Chondrocyte (in vitro differentiated cells): Measurements from ENCODE around the gene MACROH2A1. TPM values are rescaled to one million over a fixed set of nuclear protein-coding genes. Genes with fewer than 3 reads are reported as not detected.
A peak's percentile ranks its signal among the peaks of the same experiment; 100 is the strongest.

Experiments used
- DNase-seq: peaks from one replicate; pipeline ENCODE4 v3.0.0; 2021; ENCODE audit warnings: mixed read lengths, low spot score
- H3K27ac Mint-ChIP-seq: one replicate; pipeline ENCODE4 v1.8.0; 2021; ENCODE audit warnings: mild to moderate bottlenecking, moderate library complexity, mixed read lengths; ENCODE audit not compliant: unreplicated experiment
- H3K27me3 Mint-ChIP-seq: 2 replicates; pipeline ENCODE4 v1.8.0; 2021; ENCODE audit warnings: low read depth, mixed read lengths
- H3K36me3 Mint-ChIP-seq: 2 replicates; pipeline ENCODE4 v1.8.0; 2021; ENCODE audit warnings: low read depth, mixed read lengths
- H3K4me1 Mint-ChIP-seq: 2 replicates; pipeline ENCODE4 v1.8.0; 2021; ENCODE audit warnings: low read depth, mild to moderate bottlenecking, mixed read lengths
- H3K4me3 Mint-ChIP-seq: one replicate; pipeline ENCODE4 v1.8.0; 2021; ENCODE audit warnings: mild to moderate bottlenecking, moderate library complexity, mixed read lengths; ENCODE audit not compliant: unreplicated experiment
- H3K9me3 Mint-ChIP-seq: 2 replicates; pipeline ENCODE4 v1.8.0; 2021; ENCODE audit warnings: low read depth, mixed read lengths
- CTCF ChIP-seq: fragments of 200-600 bp; sonication (generic); IDR thresholded peaks from 2 replicates; pipeline ENCODE4 v1.5.0; 2021; ENCODE audit warnings: antibody characterized with exemption, mild to moderate bottlenecking, moderate library complexity
- long read RNA-seq: library from polyadenylated mRNA; stranded (forward); transcript quantifications from one replicate; pipeline ENCODE4 v2.0.0, GENCODE V29; 2021
- total RNA-seq: library from RNA; stranded (reverse); gene quantifications from 3 replicates; pipeline ENCODE4 v1.2.1, GENCODE V29; 2021

MACROH2A1 gene
- 100 to 142 TPM (median 102 TPM) in 3 replicates for total RNA-seq
- long read RNA-seq, transcript H2AFY-217 (9 exons, 2,789 nt) = minor isoform, 23 of 231 reads
- long read RNA-seq, transcript H2AFY-202 (9 exons, 1,859 nt) = major isoform, 57 of 231 reads
- long read RNA-seq, partial matches to known transcripts = 3 of 231 reads
- long read RNA-seq, other reads (novel, unspliced or antisense) = 148 of 231 reads

- Mint-ChIP-seq H3K9me3 (no peaks in the 10 kb centered on the region), H3K27ac (peak within 1 kb of the TSS; percentile 89), H3K4me1 (peaks cover 51% of the 10 kb centered on the region), H3K36me3 (no peaks in the 10 kb centered on the region), H3K27me3 (no peaks in the 10 kb centered on the region), H3K4me3 (peak within 1 kb of the TSS; percentile 82)
- no peak for DNase-seq
- TF ChIP-seq CTCF = peak; percentile 23
Measured at GRCh38 chr5:135398855-135399793, at the start of gene MACROH2A1. MACROH2A1 (minus strand) TSS chr5:135399231; CDS start chr5:135389093, 10,138 bp downstream.

GRCh38 chr5:135448071-135448739 lies 49.2 kb upstream of the MACROH2A1 start:
- Mint-ChIP-seq H3K27me3 (peaks cover 34% of the 10 kb centered on the region), H3K4me1 (peaks cover under 1% of the 10 kb centered on the region), H3K27ac (no peak overlapping the region), H3K36me3 (no peaks in the 10 kb centered on the region), H3K4me3 (no peak overlapping the region), H3K9me3 (peaks cover 3% of the 10 kb centered on the region)
- no peak for TF ChIP-seq CTCF
- DNase-seq = no peak

DNA sequence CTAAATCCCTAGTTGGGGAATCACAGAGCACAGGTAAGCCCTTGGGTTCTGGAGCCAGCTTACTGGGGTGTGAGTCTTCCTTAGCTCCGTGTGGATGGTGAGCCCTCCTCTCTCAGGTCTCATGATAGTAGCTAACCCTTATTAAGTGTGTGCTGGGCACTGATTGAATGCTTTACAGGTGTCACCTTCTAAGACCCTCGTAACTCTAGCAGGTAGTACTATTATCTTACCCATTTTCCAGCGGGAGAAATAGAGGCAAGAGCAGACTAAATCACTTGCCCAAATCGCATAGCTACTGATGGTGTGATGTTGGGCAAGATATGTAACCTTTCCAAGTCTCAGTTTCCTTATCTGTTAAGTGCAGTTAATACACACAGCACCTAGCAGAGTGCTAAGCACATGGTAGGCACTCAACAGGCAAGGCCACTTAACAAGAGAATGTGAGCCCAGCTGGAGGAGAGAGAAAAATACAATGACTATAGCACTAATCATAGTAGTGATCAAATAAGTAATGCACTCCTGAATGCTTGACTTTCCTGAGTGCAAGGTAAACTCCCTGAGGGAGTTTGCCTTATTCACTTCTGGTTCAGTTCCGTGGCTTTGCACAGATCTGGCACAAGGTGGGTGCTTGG lies 48.4 kb upstream of the MACROH2A1 start, which contains the start of gene DCANP1:
Gene DCANP1, minus strand, starts transcription at position 51 of the 632 bp plus-strand sequence. CDS start 240 bp downstream, outside the sequence.
- Mint-ChIP-seq H3K4me1 (peaks cover 7% of the 10 kb centered on the region), H3K36me3 (no peaks in the 10 kb centered on the region), H3K9me3 (peaks cover 3% of the 10 kb centered on the region), H3K4me3 (no peak within 1 kb of the TSS), H3K27ac (no peak within 1 kb of the TSS), H3K27me3 (peaks cover 27% of the 10 kb centered on the region)
- no peak for TF ChIP-seq CTCF
- no peak for DNase-seq

- peaks cover 3% of the 10 kb centered on the region for H3K9me3 Mint-ChIP-seq
Measured at GRCh38 chr5:135446615-135447014, 47.6 kb upstream of the MACROH2A1 start.

More at GRCh38 chr5:135446615-135447014, 47.6 kb upstream of the MACROH2A1 start:
- Mint-ChIP-seq H3K27me3 (peaks cover 22% of the 10 kb centered on the region), H3K36me3 (no peaks in the 10 kb centered on the region), H3K4me1 (peaks cover 7% of the 10 kb centered on the region), H3K27ac (no peak overlapping the region), H3K4me3 (no peak overlapping the region)
- no peak for TF ChIP-seq CTCF
- DNase-seq = no peak
